ENCODE measurements around the gene GNG7.
"Not testable (repeated sequence)": the region's sequence is repeated elsewhere in the genome, so short reads cannot be mapped to it uniquely, and the experiment has no call there.

GNG7 gene

GRCh38 chr19:2591537-2592291, 110.8 kb downstream of the GNG7 start:
- no peak for DNase-seq

GRCh38 chr19:2590630-2591399, 111.7 kb downstream of the GNG7 start:
- no peak for DNase-seq

- no peak for DNase-seq
Measured at GRCh38 chr19:2589441-2589840, 113.1 kb downstream of the GNG7 start.

GRCh38 chr19:2588081-2588777, 114.3 kb downstream of the GNG7 start:
- no peak for DNase-seq

- no peak for DNase-seq
Measured at GRCh38 chr19:2587001-2587719, 115.3 kb downstream of the GNG7 start.

GRCh38 chr19:2586196-2586595, 116.3 kb downstream of the GNG7 start:
- no peak for DNase-seq

- DNase-seq, result no peak
Measured at GRCh38 chr19:2584002-2584401, 118.5 kb downstream of the GNG7 start.

- no peak for DNase-seq
Measured at GRCh38 chr19:2582984-2583956, 119.2 kb downstream of the GNG7 start.

GRCh38 chr19:2580396-2580795, 122.1 kb downstream of the GNG7 start:
- not testable (repeated sequence) for DNase-seq

GRCh38 chr19:2579678-2580280, 122.7 kb downstream of the GNG7 start:
- DNase-seq, result no peak

GRCh38 chr19:2578901-2579677, 123.4 kb downstream of the GNG7 start:
- peak; percentile 32 for DNase-seq

GRCh38 chr19:2578391-2578890, 124.1 kb downstream of the GNG7 start:
- no peak for DNase-seq

- DNase-seq, result no peak
Measured at GRCh38 chr19:2577722-2578335, 124.7 kb downstream of the GNG7 start.

- DNase-seq, result no peak
Measured at GRCh38 chr19:2575734-2576481, 126.6 kb downstream of the GNG7 start.

GRCh38 chr19:2574971-2575630, 127.4 kb downstream of the GNG7 start:
- DNase-seq, result no peak

GRCh38 chr19:2574478-2574931, 128.0 kb downstream of the GNG7 start:
- DNase-seq, result no peak

GRCh38 chr19:2573916-2574315, 128.6 kb downstream of the GNG7 start:
- no peak for DNase-seq

- not testable (repeated sequence) for DNase-seq
Measured at GRCh38 chr19:2572152-2572551, 130.3 kb downstream of the GNG7 start.

Measured in NCI-H2227 treated with DMSO at 0.1 percent for 48 hours (cell line).